SK-N-SH (cell line): ENCODE results near the gene RAB39A. TPM values are rescaled to one million over a fixed set of nuclear protein-coding genes. Genes with fewer than 3 reads are reported as not detected.

Source experiments
- CTCF ChIA-PET: fragments of 300-600, 350-600 bp; formaldehyde crosslinking; extraction: SDS; loops from one replicate; lab custom pipeline; 2021; lab: Yijun Ruan, JAX
- POLR2A ChIA-PET: fragments of 350-600 bp; sonication (Branson Sonifier 250); formaldehyde crosslinking; extraction: SDS; loops from one replicate; lab custom pipeline; 2020; ENCODE audit warnings: antibody characterized with exemption, inconsistent platforms; lab: Yijun Ruan, JAX
- DNase-seq: peaks from one replicate; pipeline ENCODE4 v3.0.0; 2012
- H2AFZ ChIP-seq: fragments of 200-600 bp; sonication (generic); 2 replicates; pipeline ENCODE4 v1.8.1; 2016; ENCODE audit warnings: antibody characterized with exemption, mild to moderate bottlenecking, low read depth
- H3F3A ChIP-seq: fragments of 200-600 bp; sonication (generic); replicated peaks from 2 replicates; pipeline ENCODE3; 2016; ENCODE audit warnings: antibody characterized with exemption, mild to moderate bottlenecking; ENCODE audit not compliant: insufficient read depth
- H3K27ac ChIP-seq, 2 experiments: fragments of 200-500 bp in 1 of 2; fragments of 200-600 bp in 1 of 2; sonication (Bioruptor generic) in 1 of 2; sonication (generic), shearing (Covaris generic) in 1 of 2; 2 replicates each; pipeline versions ENCODE4 v1.5.1 to v1.6.1; 2014 to 2016; ENCODE audit warnings: low read depth in 2 of 2, inconsistent platforms in 1 of 2, low read length in 1 of 2, mild to moderate bottlenecking in 1 of 2, mixed read lengths in 1 of 2
- H3K27me3 ChIP-seq: fragments of 200-600 bp; sonication (generic), shearing (Covaris generic); 2 replicates; pipeline ENCODE4 v1.6.1; 2016; ENCODE audit warnings: mixed run types; ENCODE audit not compliant: insufficient read depth
- H3K36me3 ChIP-seq, 2 experiments: fragments of 200-500 bp in 1 of 2; fragments of 200-600 bp in 1 of 2; sonication (Bioruptor generic) in 1 of 2; sonication (generic) in 1 of 2; replicated peaks in 1 of 2; 2 replicates each; pipeline versions ENCODE3 to v1.5.1; 2014 to 2016; ENCODE audit warnings: low read length in 1 of 2, mild to moderate bottlenecking in 1 of 2; ENCODE audit not compliant: insufficient read depth in 2 of 2, control insufficient read depth in 1 of 2
- H3K4me1 ChIP-seq, 2 experiments: fragments of 200-500 bp in 1 of 2; fragments of 200-600 bp in 1 of 2; sonication (Bioruptor generic) in 1 of 2; sonication (generic), shearing (Covaris generic) in 1 of 2; 2 replicates each; pipeline versions ENCODE4 v1.5.1 to v1.6.1; 2014 to 2016; ENCODE audit warnings: low read depth in 1 of 2, low read length in 1 of 2, mixed run types in 1 of 2; ENCODE audit not compliant: insufficient read depth in 2 of 2, control insufficient read depth in 1 of 2
- H3K4me2 ChIP-seq: fragments of 200-600 bp; sonication (generic), shearing (Covaris generic); 2 replicates; pipeline ENCODE4 v1.6.1; 2017; ENCODE audit warnings: mixed run types
- H3K4me3 ChIP-seq, 2 experiments: fragments of 200-500 bp in 1 of 2; fragments of 200-600 bp in 1 of 2; sonication (Bioruptor generic) in 1 of 2; sonication (generic), shearing (Covaris generic) in 1 of 2; 2 replicates each; pipeline versions ENCODE4 v1.5.1 to v1.8.1; 2014 to 2016; ENCODE audit warnings: low read depth in 2 of 2, inconsistent platforms in 1 of 2, low read length in 1 of 2, mild to moderate bottlenecking in 1 of 2, mixed read lengths in 1 of 2, moderate library complexity in 1 of 2
- H3K79me2 ChIP-seq: fragments of 200-600 bp; sonication (generic); 2 replicates; pipeline ENCODE4 v1.8.1; 2017; ENCODE audit warnings: mild to moderate bottlenecking; ENCODE audit not compliant: insufficient read depth
- H3K9ac ChIP-seq: fragments of 200-600 bp; sonication (generic); 2 replicates; pipeline ENCODE4 v1.6.1; 2017; ENCODE audit warnings: mixed run types
- H3K9me2 ChIP-seq: fragments of 200-600 bp; sonication (generic); 2 replicates; pipeline ENCODE4 v1.6.1; 2017; ENCODE audit warnings: mixed run types
- H3K9me3 ChIP-seq: fragments of 200-600 bp; sonication (generic); 2 replicates; pipeline ENCODE4 v1.6.1; 2017; ENCODE audit warnings: mixed run types, mild to moderate bottlenecking, moderate library complexity
- H4K20me1 ChIP-seq: fragments of 200-600 bp; sonication (generic); 2 replicates; pipeline ENCODE4 v1.6.1; 2017; ENCODE audit warnings: mild to moderate bottlenecking, mixed run types; ENCODE audit not compliant: insufficient read depth
- EP300 ChIP-seq, 2 experiments: IDR thresholded peaks; 2 replicates each; pipeline versions ENCODE4 v1.4.0 to v1.6.1; 2012; ENCODE audit warnings: borderline replicate concordance in 1 of 2, low read depth in 1 of 2, low read length in 1 of 2
- JUND ChIP-seq: IDR thresholded peaks from 2 replicates; pipeline ENCODE4 v1.4.0; 2012
- SMC3 ChIP-seq: IDR thresholded peaks from 2 replicates; pipeline ENCODE4 v1.6.1; 2012; ENCODE audit warnings: low read depth, low read length, improper control_type of control experiment
- TAF1 ChIP-seq: IDR thresholded peaks from 2 replicates; pipeline ENCODE4 v1.6.1; 2012; ENCODE audit warnings: low read depth, mild to moderate bottlenecking, low read length, moderate library complexity, borderline replicate concordance
- WGBS: methylation state at CpG from one replicate; pipeline ENCODE4 v1.1.6; 2017; ENCODE audit warnings: low lambda C conversion rate; 5-methylcytosine and 5-hydroxymethylcytosine counted together
- polyA plus RNA-seq, 3 experiments: library from polyadenylated mRNA; depleted of rRNA; stranded (reverse); fragments of >200 nt; gene quantifications; 2 replicates each; pipeline ENCODE4 v1.2.3, GENCODE V29; 2012
- TF ChIP-seq, protein P1 (sequence below): fragments of 200-600 bp; sonication (generic); IDR thresholded peaks from 2 replicates; pipeline ENCODE4 v1.6.1; 2017; ENCODE audit warnings: antibody characterized with exemption, mild to moderate bottlenecking, moderate library complexity
- TF ChIP-seq, protein P2 (sequence below): IDR thresholded peaks from 2 replicates; pipeline ENCODE4; 2012
- TF ChIP-seq, protein P3 (sequence below): fragments of 150-350 bp; IDR thresholded peaks from 2 replicates; pipeline ENCODE4 v1.6.1; 2017; ENCODE audit warnings: antibody characterized with exemption, low read length, low read depth, borderline replicate concordance
- TF ChIP-seq, protein P4 (sequence below): IDR thresholded peaks from 2 replicates; pipeline ENCODE4 v1.4.0; 2012; ENCODE audit warnings: low read depth, borderline replicate concordance

RAB39A gene
- polyA plus RNA-seq, 1 of the 3 experiments (the other 2 are of a cell fraction): 0.18 TPM

DNA sequence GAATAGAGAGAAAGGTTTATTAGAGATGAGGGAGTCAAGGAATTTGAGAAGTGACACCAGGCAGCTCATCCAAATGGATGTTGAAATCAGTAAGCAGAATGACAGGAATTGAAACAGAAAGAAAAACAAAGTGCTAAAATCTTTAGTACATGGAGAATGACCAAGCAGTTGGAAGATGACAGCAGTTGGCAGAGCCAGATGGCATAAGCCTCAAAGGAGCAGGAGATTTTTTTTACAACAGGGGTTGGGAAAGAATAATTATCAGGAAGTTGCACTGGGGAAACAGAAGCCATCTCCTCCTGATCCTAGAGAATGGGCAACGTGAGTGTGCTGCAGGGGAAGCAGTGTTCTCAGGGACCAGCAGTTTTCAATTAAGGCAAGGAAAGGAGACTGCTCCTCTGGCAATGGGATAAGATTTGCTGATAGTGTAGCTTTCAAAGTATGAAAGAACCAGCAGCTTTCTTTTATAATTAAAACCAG, 28.9 kb downstream of the RAB39A start (continued):
- TF ChIP-seq, protein P1, sequence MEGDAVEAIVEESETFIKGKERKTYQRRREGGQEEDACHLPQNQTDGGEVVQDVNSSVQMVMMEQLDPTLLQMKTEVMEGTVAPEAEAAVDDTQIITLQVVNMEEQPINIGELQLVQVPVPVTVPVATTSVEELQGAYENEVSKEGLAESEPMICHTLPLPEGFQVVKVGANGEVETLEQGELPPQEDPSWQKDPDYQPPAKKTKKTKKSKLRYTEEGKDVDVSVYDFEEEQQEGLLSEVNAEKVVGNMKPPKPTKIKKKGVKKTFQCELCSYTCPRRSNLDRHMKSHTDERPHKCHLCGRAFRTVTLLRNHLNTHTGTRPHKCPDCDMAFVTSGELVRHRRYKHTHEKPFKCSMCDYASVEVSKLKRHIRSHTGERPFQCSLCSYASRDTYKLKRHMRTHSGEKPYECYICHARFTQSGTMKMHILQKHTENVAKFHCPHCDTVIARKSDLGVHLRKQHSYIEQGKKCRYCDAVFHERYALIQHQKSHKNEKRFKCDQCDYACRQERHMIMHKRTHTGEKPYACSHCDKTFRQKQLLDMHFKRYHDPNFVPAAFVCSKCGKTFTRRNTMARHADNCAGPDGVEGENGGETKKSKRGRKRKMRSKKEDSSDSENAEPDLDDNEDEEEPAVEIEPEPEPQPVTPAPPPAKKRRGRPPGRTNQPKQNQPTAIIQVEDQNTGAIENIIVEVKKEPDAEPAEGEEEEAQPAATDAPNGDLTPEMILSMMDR: no peak
- TF ChIP-seq EP300 (IDR thresholded peaks at IDR 0.05; ENCODE audit: borderline replicate concordance in 1 of 2, low read depth in 1 of 2, low read length in 1 of 2): peak in 1 of 2 experiments; percentile 96; a peak in 2 of 4 replicates
- peak; percentile 10; the same call in 1 of the 2 replicates for TF ChIP-seq SMC3
- TF ChIP-seq, protein P2, sequence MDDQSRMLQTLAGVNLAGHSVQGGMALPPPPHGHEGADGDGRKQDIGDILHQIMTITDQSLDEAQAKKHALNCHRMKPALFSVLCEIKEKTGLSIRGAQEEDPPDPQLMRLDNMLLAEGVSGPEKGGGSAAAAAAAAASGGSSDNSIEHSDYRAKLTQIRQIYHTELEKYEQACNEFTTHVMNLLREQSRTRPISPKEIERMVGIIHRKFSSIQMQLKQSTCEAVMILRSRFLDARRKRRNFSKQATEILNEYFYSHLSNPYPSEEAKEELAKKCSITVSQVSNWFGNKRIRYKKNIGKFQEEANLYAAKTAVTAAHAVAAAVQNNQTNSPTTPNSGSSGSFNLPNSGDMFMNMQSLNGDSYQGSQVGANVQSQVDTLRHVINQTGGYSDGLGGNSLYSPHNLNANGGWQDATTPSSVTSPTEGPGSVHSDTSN: peak; percentile 13; the same call in 1 of the 2 replicates
- TF ChIP-seq JUND: 0 out of 2 replicates have a peak, but pooled peaks have one; percentile 16

DNA sequence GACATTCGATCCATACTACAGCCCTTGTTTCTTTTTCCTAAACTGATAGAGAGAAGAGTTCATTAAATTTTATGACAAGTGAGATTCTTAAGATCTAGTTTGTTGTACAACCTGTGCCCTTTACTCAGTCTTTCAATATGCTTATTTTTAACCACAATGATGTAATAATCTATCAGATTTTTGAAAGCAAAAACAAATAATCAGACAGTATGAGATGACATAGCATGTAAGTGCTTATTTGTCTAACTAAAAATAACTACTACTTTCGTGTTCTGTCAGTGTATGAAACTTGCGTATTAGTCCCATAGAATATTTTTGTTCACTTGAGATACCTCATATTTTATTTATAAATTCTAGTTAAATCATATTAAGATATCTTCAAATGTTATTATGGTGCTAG, 33.2 kb downstream of the RAB39A start:
- Histone ChIP-seq H3K27ac (no peak overlapping the region), H3K27me3 (no peaks in the 10 kb centered on the region), H3K79me2 (no peaks in the 10 kb centered on the region), H3K9me3 (no peaks in the 10 kb centered on the region), H2AFZ (no peak overlapping the region), H3K4me1 (peaks cover 9 to 23% of the 10 kb centered on the region in 2 experiments; a peak in 2 of 4 replicates), H3F3A (no peaks in the 10 kb centered on the region), H4K20me1 (no peaks in the 10 kb centered on the region), H3K9ac (no peak overlapping the region), H3K9me2 (no peaks in the 10 kb centered on the region), H3K4me3 (no peak overlapping the region), H3K4me2 (no peak overlapping the region), H3K36me3 (no peaks in the 10 kb centered on the region)
- no peak for TF ChIP-seq TAF1
- TF ChIP-seq, protein P3, sequence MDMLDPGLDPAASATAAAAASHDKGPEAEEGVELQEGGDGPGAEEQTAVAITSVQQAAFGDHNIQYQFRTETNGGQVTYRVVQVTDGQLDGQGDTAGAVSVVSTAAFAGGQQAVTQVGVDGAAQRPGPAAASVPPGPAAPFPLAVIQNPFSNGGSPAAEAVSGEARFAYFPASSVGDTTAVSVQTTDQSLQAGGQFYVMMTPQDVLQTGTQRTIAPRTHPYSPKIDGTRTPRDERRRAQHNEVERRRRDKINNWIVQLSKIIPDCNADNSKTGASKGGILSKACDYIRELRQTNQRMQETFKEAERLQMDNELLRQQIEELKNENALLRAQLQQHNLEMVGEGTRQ: no peak
- no peak for DNase-seq
- CTCF ChIA-PET: no interaction called here
- WGBS: 82% methylated on average over 3 of the region's 3 CpGs
- POLR2A ChIA-PET: no interaction called here

DNA sequence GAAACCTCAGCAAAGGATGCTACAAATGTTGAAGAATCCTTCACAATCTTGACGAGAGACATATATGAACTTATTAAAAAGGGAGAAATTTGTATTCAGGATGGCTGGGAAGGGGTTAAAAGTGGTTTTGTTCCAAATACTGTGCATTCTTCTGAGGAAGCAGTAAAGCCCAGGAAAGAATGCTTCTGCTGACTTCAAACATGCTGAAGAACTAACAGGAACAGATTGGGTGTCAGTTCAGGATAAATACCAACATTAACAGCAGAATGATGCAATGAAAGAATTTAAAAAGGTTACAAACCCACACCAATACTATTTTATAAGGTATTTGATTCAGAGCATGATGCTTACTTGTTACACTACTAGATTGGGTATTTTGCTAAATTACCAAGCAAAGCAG, 33.9 kb downstream of the RAB39A start:
- no peaks in the 10 kb centered on the region for H3K79me2 ChIP-seq
- TF ChIP-seq, protein P4, sequence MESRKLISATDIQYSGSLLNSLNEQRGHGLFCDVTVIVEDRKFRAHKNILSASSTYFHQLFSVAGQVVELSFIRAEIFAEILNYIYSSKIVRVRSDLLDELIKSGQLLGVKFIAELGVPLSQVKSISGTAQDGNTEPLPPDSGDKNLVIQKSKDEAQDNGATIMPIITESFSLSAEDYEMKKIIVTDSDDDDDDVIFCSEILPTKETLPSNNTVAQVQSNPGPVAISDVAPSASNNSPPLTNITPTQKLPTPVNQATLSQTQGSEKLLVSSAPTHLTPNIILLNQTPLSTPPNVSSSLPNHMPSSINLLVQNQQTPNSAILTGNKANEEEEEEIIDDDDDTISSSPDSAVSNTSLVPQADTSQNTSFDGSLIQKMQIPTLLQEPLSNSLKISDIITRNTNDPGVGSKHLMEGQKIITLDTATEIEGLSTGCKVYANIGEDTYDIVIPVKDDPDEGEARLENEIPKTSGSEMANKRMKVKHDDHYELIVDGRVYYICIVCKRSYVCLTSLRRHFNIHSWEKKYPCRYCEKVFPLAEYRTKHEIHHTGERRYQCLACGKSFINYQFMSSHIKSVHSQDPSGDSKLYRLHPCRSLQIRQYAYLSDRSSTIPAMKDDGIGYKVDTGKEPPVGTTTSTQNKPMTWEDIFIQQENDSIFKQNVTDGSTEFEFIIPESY: no peak
- TF ChIP-seq, all 33 proteins: peak for 0
- Histone ChIP-seq H3K9ac (no peak overlapping the region), H3F3A (no peaks in the 10 kb centered on the region), H3K4me1 (peaks cover 6 to 17% of the 10 kb centered on the region in 2 experiments; a peak in 2 of 4 replicates), H4K20me1 (no peaks in the 10 kb centered on the region), H3K9me2 (no peaks in the 10 kb centered on the region), H3K9me3 (no peaks in the 10 kb centered on the region), H3K4me3 (no peak overlapping the region), H3K27me3 (no peaks in the 10 kb centered on the region), H3K4me2 (no peak overlapping the region), H2AFZ (no peak overlapping the region), H3K36me3 (no peaks in the 10 kb centered on the region), H3K27ac (no peak overlapping the region)
- POLR2A ChIA-PET: no interaction called here
- no peak for DNase-seq
- 89% methylated on average over 1 of the region's 1 CpG for WGBS
- CTCF ChIA-PET: no interaction called here
